Measurements from ENCODE around the gene SELENOV. TPM values are rescaled to one million over a fixed set of nuclear protein-coding genes. Genes with fewer than 3 reads are reported as not detected.

The SELENOV gene
- total RNA-seq, result not detected in 2 replicates

GRCh38 chr19:39514840-39515550, at the start of gene SELENOV:
Gene SELENOV (plus strand): TSS chr19:39515139. CDS start chr19:39515213, 74 bp downstream.

GRCh38 chr19:39480337-39481228, 34.4 kb upstream of the SELENOV start, which contains the start of gene TIMM50:
Gene TIMM50 (plus strand): TSS chr19:39480838. CDS start chr19:39480854, 16 bp downstream.

DNA sequence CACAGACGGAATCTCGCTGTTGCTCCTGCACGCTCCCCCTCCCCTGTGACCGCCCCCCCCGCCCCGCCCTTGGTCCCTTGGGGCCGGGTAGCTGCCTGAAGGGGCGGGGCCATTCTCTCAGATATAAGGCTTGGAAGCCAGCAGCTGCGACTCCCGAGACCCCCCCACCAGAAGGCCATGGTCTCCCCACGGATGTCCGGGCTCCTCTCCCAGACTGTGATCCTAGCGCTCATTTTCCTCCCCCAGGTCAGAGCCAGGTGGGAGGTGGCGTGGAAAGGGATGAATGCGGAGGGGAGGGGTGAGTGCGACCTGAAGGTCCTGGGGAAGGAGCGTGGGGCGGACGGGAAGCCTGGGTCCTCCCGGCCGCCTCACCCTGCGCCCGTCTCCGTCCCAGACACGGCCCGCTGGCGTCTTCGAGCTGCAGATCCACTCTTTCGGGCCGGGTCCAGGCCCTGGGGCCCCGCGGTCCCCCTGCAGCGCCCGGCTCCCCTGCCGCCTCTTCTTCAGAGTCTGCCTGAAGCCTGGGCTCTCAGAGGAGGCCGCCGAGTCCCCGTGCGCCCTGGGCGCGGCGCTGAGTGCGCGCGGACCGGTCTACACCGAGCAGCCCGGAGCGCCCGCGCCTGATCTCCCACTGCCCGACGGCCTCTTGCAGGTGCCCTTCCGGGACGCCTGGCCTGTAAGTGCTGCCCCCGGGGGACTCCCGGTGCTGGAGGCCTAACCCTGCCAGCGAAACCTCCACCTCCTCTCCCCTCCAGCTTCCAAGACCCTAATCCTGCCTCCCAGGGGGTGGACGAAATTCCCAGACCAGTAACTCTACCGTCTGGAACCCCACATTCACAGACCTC, 15.9 kb upstream of the SELENOV start, which contains the start of gene DLL3:
DLL3 (plus strand) TSS at position 150 of the 845 bp plus-strand sequence; CDS start at position 178, 28 bp downstream.

GRCh38 chr19:39532233-39533002, 17.5 kb downstream of the SELENOV start, which contains the start of gene EID2B:
Gene EID2B (minus strand): TSS chr19:39532852. CDS start chr19:39532802, 50 bp downstream.

GRCh38 chr19:39539518-39540332, 24.8 kb downstream of the SELENOV start, which contains the start of gene EID2:
Gene EID2 (minus strand): TSS chr19:39540161. CDS start chr19:39540079, 82 bp downstream.

Other genes with a start within 250 kb of the SELENOV start
- not detected in 2 replicates for gene IFNL2, start 246.7 kb upstream of the SELENOV start, total RNA-seq
- not detected in 2 replicates for gene IFNL1, start 218.7 kb upstream of the SELENOV start, total RNA-seq
- 0.11 TPM in 1 of 2 replicates, not detected in the other for gene LRFN1, start 194.3 kb upstream of the SELENOV start, total RNA-seq
- not detected in 2 replicates for gene GMFG, start 179.1 kb upstream of the SELENOV start, total RNA-seq
- gene SAMD4B, start 172.7 kb upstream of the SELENOV start, total RNA-seq, result 47.5 and 53.5 TPM in 2 replicates
- 25.3 and 41.4 TPM in 2 replicates for gene PAF1, start 124.0 kb upstream of the SELENOV start, total RNA-seq
- 30.9 and 33.6 TPM in 2 replicates for gene MED29, start 123.8 kb upstream of the SELENOV start, total RNA-seq
- 37.7 and 60.0 TPM in 2 replicates for gene ZFP36, start 108.3 kb upstream of the SELENOV start, total RNA-seq
- 4.1 and 10.5 TPM in 2 replicates for gene PLEKHG2, start 102.5 kb upstream of the SELENOV start, total RNA-seq
- gene RPS16, start 79.2 kb upstream of the SELENOV start, total RNA-seq, result 1,797 and 2,309 TPM in 2 replicates
- gene SUPT5H, start 69.6 kb upstream of the SELENOV start, total RNA-seq, result 44.0 and 55.0 TPM in 2 replicates
- gene TIMM50, start 34.3 kb upstream of the SELENOV start, total RNA-seq, result 86.0 and 123 TPM in 2 replicates
- 2.0 and 2.6 TPM in 2 replicates for gene DLL3, start 16.2 kb upstream of the SELENOV start, total RNA-seq
- 1.8 and 2.1 TPM in 2 replicates for gene EID2B, start 17.7 kb downstream of the SELENOV start, total RNA-seq
- gene EID2, start 25.0 kb downstream of the SELENOV start, total RNA-seq, result 8.8 and 19.9 TPM in 2 replicates
- not detected in 2 replicates for gene LGALS13, start 87.4 kb downstream of the SELENOV start, total RNA-seq
- not detected in 2 replicates for gene LGALS16, start 140.8 kb downstream of the SELENOV start, total RNA-seq
- not detected in 2 replicates for gene LGALS14, start 189.3 kb downstream of the SELENOV start, total RNA-seq
- gene CLC, start 222.9 kb downstream of the SELENOV start, total RNA-seq, result not detected in 2 replicates

Data from hair follicular keratinocyte (primary cell).